CD8-positive, alpha-beta memory T cell (primary cell): ENCODE results near the gene ATP6V0C. TPM values are rescaled to one million over a fixed set of nuclear protein-coding genes. Genes with fewer than 3 reads are reported as not detected.
"Not testable (repeated sequence)": the region's sequence is repeated elsewhere in the genome, so short reads cannot be mapped to it uniquely, and the experiment has no call there.

ENCODE experiments used
- CTCF ChIA-PET: fragments of 350-600 bp; sonication (Branson Sonifier 250); formaldehyde crosslinking; loops from one replicate; lab custom pipeline; 2021; ENCODE audit warnings: antibody characterized with exemption; lab: Charles Lee
- POLR2A ChIA-PET: fragments of 350-600 bp; sonication (Branson Sonifier 250); formaldehyde crosslinking; loops from one replicate; lab custom pipeline; 2021; ENCODE audit warnings: antibody characterized with exemption; lab: Charles Lee
- DNase-seq, 5 donors: peaks; one replicate each; pipeline versions ENCODE4 v3.0.0 to v3.0.0-alpha.2; 2020 to 2022; ENCODE audit warnings: mixed read lengths in 1 of 5
- H3K27ac ChIP-seq: one replicate; pipeline ENCODE4 v1.7.0; 2013; ENCODE audit warnings: low read depth, mild to moderate bottlenecking, low read length, moderate library complexity
- H3K27me3 ChIP-seq: 2 replicates; pipeline ENCODE4 v1.7.0; 2013; ENCODE audit warnings: low read length, mild to moderate bottlenecking; ENCODE audit not compliant: insufficient read depth, poor library complexity, severe bottlenecking
- H3K36me3 ChIP-seq: 2 replicates; pipeline ENCODE4 v1.7.0; 2013; ENCODE audit warnings: mild to moderate bottlenecking, low read length, moderate library complexity; ENCODE audit not compliant: insufficient read depth
- H3K4me1 ChIP-seq: 2 replicates; pipeline ENCODE4 v1.7.0; 2013; ENCODE audit warnings: mild to moderate bottlenecking, low read length, moderate library complexity; ENCODE audit not compliant: insufficient read depth
- H3K4me3 ChIP-seq: 2 replicates; pipeline ENCODE4 v1.7.0; 2013; ENCODE audit warnings: mild to moderate bottlenecking, low read length
- H3K9me3 ChIP-seq: 2 replicates; pipeline ENCODE4 v1.7.0; 2013; ENCODE audit warnings: mild to moderate bottlenecking, low read length
- H3K27ac Mint-ChIP-seq, 8 donors: one replicate each; pipeline ENCODE4 v1.8.0; 2020 to 2021; ENCODE audit warnings: mixed read lengths in 8 of 8, mild to moderate bottlenecking in 6 of 8, inconsistent platforms in 3 of 8, moderate library complexity in 3 of 8
- H3K27me3 Mint-ChIP-seq, 2 donors: one replicate each; pipeline ENCODE4 v1.8.0; 2020 to 2021; ENCODE audit warnings: mixed read lengths in 2 of 2, mild to moderate bottlenecking in 1 of 2, moderate library complexity in 1 of 2
- H3K36me3 Mint-ChIP-seq, 3 donors: one replicate each; pipeline ENCODE4 v1.8.0; 2020 to 2021; ENCODE audit warnings: mixed read lengths in 3 of 3, inconsistent platforms in 1 of 3, mild to moderate bottlenecking in 1 of 3
- H3K4me1 Mint-ChIP-seq, 3 donors: one replicate each; pipeline ENCODE4 v1.8.0; 2020 to 2021; ENCODE audit warnings: mixed read lengths in 3 of 3, inconsistent platforms in 1 of 3, mild to moderate bottlenecking in 1 of 3
- H3K4me3 Mint-ChIP-seq, 7 donors: one replicate each; pipeline ENCODE4 v1.8.0; 2020 to 2021; ENCODE audit warnings: mixed read lengths in 7 of 7, mild to moderate bottlenecking in 6 of 7, moderate library complexity in 4 of 7, inconsistent platforms in 2 of 7
- H3K9me3 Mint-ChIP-seq, 5 donors: one replicate each; pipeline ENCODE4 v1.8.0; 2020 to 2022; ENCODE audit warnings: mixed read lengths in 5 of 5, mild to moderate bottlenecking in 3 of 5, moderate library complexity in 2 of 5, inconsistent platforms in 1 of 5
- polyA plus RNA-seq: library from polyadenylated mRNA; unstranded; fragments of 300-500 nt; fragmentation: Illumina TruSeq; gene quantifications from one replicate; pipeline ENCODE4 v1.2.3, GENCODE V29; 2021
- total RNA-seq, 2 experiments: library from RNA; stranded (reverse); gene quantifications; one replicate each; pipeline ENCODE4 v1.2.3, GENCODE V29; 2021

The ATP6V0C gene
- total and polyA plus RNA-seq, 3 experiments from 2014 or later: 101 to 157 (median 154) TPM

DNA sequence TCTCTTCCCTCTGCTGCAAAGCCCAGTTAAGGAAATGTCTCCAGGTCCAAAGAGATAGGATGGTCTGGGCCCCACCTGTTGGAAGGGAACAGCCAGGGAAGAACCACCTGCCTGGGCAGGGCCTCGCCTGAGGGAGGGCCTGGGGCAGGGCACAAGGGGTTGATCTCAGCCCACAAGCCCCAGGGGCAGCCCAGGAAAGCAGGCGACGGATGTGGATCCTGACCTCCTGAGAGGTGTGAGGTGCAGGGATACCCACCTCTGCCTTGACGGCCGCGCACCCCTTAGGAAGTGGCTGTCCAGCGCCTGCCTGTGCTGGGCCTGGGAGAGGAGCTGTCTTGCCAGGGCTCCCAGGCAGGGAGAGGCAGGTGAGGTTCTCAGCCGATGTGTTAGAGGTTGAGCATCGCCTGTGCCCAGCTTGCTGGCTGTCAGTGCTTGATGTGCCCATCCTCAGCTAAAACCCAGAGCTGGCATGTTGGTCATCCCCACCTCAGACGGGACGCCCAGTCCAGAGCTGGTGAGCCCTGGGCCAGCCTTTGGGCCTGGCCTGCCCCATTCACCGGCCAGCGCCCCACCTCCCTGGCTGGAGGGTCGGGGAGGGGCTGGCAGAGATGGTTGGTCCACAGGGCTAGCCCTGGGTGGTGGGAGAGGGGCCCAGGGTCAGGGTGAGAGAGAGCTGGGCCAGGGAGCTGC is 17.0 kb downstream of the ATP6V0C start:
- H3K4me1 ChIP-seq: peaks cover 7% of the 10 kb centered on the region
- H3K9me3 ChIP-seq: no peaks in the 10 kb centered on the region
- peaks cover 0 to 2% of the 10 kb centered on the region in 2 donors for H3K27me3 Mint-ChIP-seq
- H3K36me3 ChIP-seq: no peaks in the 10 kb centered on the region
- H3K4me3 ChIP-seq: no peak overlapping the region
- no peaks in the 10 kb centered on the region for H3K27me3 ChIP-seq
- ChIA-PET CTCF (interaction anchor here (0.8 kb wide), 1 partner anchor 29 kb away, joined by 3 read pairs; no protein-coding TSS in a partner anchor), POLR2A (interaction anchor here (2.8 to 3.0 kb wide), 2 partner anchors 11 to 17 kb away, joined by 29 to 65 read pairs; partner anchors contain the start of genes AMDHD2 and ATP6V0C)
- H3K4me3 Mint-ChIP-seq: peak overlapping the region; percentile 44 to 99 (median 93)
- H3K27ac ChIP-seq: peak overlapping the region; percentile 97
- DNase-seq: peak in 1 of 5 donors; percentile 49
- peak overlapping the region; percentile 98 to 99 (median 99) for H3K27ac Mint-ChIP-seq
- H3K36me3 Mint-ChIP-seq: peaks cover 0 to 33% (median 0%) of the 10 kb centered on the region in 3 donors
- H3K9me3 Mint-ChIP-seq: peaks cover 0 to 7% (median 0%) of the 10 kb centered on the region in 5 donors
- peaks cover 13 to 29% (median 15%) of the 10 kb centered on the region in 3 donors for H3K4me1 Mint-ChIP-seq

DNA sequence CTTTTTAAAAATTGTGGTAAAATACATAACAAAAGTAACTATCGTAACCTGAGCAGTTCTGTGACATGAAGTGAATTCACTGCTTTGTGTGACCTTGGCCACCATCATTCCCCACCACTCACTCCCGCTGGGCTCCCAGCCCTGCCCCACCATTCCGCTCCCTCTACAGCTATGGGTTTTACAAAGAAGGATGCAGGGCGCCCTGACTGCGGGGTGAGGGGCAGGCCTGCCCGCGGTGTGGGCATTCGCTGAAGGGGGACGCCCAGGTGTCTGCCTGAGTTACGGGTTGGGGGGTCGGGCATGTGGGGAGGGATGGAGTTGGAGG is 17.6 kb downstream of the ATP6V0C start, which contains the start of gene CEMP1:
Gene CEMP1, minus strand, starts transcription at position 38 of the 325 bp plus-strand sequence. CDS start 335 bp downstream, outside the sequence.
- peaks cover 0 to 28% (median 0%) of the 10 kb centered on the region in 3 donors for H3K36me3 Mint-ChIP-seq
- Histone ChIP-seq H3K9me3 (no peaks in the 10 kb centered on the region), H3K36me3 (no peaks in the 10 kb centered on the region), H3K27me3 (no peaks in the 10 kb centered on the region), H3K27ac (peak within 1 kb of the TSS; percentile 97), H3K4me1 (peaks cover 7% of the 10 kb centered on the region), H3K4me3 (peak within 1 kb of the TSS; percentile 98)
- peak within 1 kb of the TSS; percentile 98 to 99 (median 99) for H3K27ac Mint-ChIP-seq
- ChIA-PET POLR2A (interaction anchor here (1.5 to 3.0 kb wide), 3 partner anchors 11 to 316 kb away, joined by 7 to 65 read pairs (median 29); partner anchors contain the start of genes AMDHD2, ATP6V0C and PGP), CTCF (interaction anchor here (0.8 to 1.2 kb wide), 2 partner anchors 9 to 30 kb away, joined by 3 to 5 read pairs; no protein-coding TSS in a partner anchor)
- peaks cover 0 to 7% (median 0%) of the 10 kb centered on the region in 5 donors for H3K9me3 Mint-ChIP-seq
- no peak for DNase-seq
- peaks cover 0 to 2% of the 10 kb centered on the region in 2 donors for H3K27me3 Mint-ChIP-seq
- peaks cover 13 to 29% (median 15%) of the 10 kb centered on the region in 3 donors for H3K4me1 Mint-ChIP-seq
- peak within 1 kb of the TSS; percentile 93 to 99 (median 95) for H3K4me3 Mint-ChIP-seq

DNA sequence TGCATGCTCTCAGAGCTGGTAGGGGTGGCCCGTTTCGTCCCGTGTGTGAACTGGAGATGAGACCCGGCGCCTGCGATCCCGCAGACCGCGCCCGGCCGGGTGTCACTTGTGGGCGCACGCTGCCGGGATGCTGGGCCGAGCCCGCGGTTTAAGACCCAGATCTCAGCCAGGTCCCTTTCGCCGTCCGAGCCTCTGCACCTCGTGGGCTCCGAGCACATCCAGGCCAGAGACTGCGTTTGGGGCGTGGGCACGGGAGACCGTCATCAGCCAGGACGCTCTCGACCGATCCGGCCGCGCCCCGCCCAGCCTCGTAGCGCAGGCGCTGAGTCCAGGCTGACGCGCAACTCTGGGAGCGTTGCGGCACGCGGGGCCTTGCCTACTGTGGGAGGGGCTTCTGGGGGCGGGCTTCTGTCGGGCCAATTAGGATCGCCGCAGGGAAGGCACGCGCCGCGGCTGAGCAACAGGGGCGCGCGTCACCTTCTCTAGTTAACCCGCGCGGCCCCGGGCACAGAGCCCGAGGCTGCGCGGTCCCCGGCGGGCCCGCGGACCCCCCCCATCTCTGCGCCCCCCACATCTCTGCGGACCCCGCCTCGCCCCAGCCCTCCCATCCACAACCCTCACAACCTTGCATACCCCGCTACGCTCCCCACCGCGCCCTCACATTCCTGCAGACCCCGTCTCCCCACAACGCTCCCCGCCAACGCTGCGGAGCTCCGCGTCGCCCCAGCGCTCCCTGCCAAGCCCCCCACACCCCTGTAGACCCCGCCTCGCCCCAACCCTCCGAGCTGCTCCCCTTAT is 18.1 kb downstream of the ATP6V0C start:
- Histone ChIP-seq H3K9me3 (no peaks in the 10 kb centered on the region), H3K4me1 (peaks cover 8% of the 10 kb centered on the region), H3K36me3 (no peaks in the 10 kb centered on the region), H3K4me3 (peak overlapping the region; percentile 98), H3K27me3 (no peaks in the 10 kb centered on the region), H3K27ac (peak overlapping the region; percentile 97)
- Mint-ChIP-seq H3K9me3 (peaks cover 0 to 7% (median 0%) of the 10 kb centered on the region in 5 donors), H3K4me1 (peaks cover 13 to 29% (median 15%) of the 10 kb centered on the region in 3 donors), H3K27ac (peak overlapping the region; percentile 98 to 99 (median 99)), H3K4me3 (peak overlapping the region; percentile 93 to 99 (median 95)), H3K27me3 (peaks cover 0 to 2% of the 10 kb centered on the region in 2 donors), H3K36me3 (peaks cover 0 to 22% (median 0%) of the 10 kb centered on the region in 3 donors)
- CTCF ChIA-PET: interaction anchor here (0.8 to 1.9 kb wide), 4 partner anchors 10 to 31 kb away, joined by 3 to 12 read pairs (median 8); partner anchors contain the start of genes AMDHD2 and ATP6V0C
- POLR2A ChIA-PET: interaction anchor here (0.5 to 3.0 kb wide), 7 partner anchors 8 to 377 kb away, joined by 3 to 65 read pairs (median 5); partner anchors contain the start of genes AMDHD2, ATP6V0C, PGP and TRAF7
- peak; percentile 96 to 98 (median 97) for DNase-seq

- H3K9me3 ChIP-seq: no peaks in the 10 kb centered on the region
- POLR2A ChIA-PET: interaction anchor here (0.5 to 3.0 kb wide), 9 partner anchors 9 to 568 kb away, joined by 3 to 65 read pairs (median 5); partner anchors contain the start of genes AMDHD2, ATP6V0C, PGP and RPS2
- CTCF ChIA-PET: interaction anchor here (1.2 to 1.9 kb wide), 3 partner anchors 10 to 18 kb away, joined by 5 to 12 read pairs (median 10); partner anchors contain the start of genes AMDHD2 and ATP6V0C
- peak overlapping the region; percentile 98 for H3K4me3 ChIP-seq
- H3K36me3 Mint-ChIP-seq: peaks cover 0 to 18% (median 0%) of the 10 kb centered on the region in 3 donors
- peaks cover 0 to 2% of the 10 kb centered on the region in 2 donors for H3K27me3 Mint-ChIP-seq
- peaks cover 19 to 33% (median 19%) of the 10 kb centered on the region in 3 donors for H3K4me1 Mint-ChIP-seq
- no peaks in the 10 kb centered on the region for H3K36me3 ChIP-seq
- peak overlapping the region; percentile 97 for H3K27ac ChIP-seq
- H3K9me3 Mint-ChIP-seq: peaks cover 0 to 7% (median 0%) of the 10 kb centered on the region in 5 donors
- H3K4me3 Mint-ChIP-seq: peak overlapping the region; percentile 93 to 99 (median 95)
- peak; percentile 55 to 81 (median 75) for DNase-seq
- H3K27me3 ChIP-seq: no peaks in the 10 kb centered on the region
- peak overlapping the region; percentile 98 to 99 (median 99) for H3K27ac Mint-ChIP-seq
- H3K4me1 ChIP-seq: peaks cover 12% of the 10 kb centered on the region
Measured at GRCh38 chr16:2532494-2533141, 18.9 kb downstream of the ATP6V0C start.

DNA sequence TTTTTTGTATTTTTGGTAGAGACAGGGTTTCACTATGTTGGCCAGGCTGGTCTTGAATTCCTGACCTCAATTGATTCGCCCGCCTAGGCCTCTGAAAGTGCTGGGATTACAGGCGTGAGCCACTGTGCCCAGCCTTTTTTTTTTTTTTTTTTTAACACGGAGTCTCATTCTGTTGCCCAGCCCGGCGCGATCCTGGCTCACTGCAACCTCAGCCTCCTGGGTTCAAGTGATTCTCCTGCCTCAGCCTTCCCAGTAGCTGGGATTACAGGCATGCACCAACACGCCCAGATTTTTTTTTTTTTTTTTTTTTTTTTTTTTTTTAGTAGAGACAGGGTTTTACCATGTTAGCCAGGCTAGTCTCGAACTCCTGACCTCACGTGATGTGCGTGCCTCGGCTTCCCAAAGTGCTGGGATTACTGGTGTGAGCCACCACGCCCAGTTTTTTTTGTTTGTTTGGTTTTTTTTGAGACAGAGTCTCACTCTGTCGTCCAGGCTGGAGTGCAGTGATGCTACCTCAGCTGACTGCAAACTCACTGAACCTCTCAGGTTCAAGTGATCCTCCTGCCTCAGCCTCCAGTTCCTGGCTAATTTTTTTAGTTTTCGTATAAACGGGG is 19.5 kb downstream of the ATP6V0C start:
- H3K36me3 Mint-ChIP-seq: peaks cover 0 to 18% (median 0%) of the 10 kb centered on the region in 3 donors
- Histone ChIP-seq H3K4me3 (peak overlapping the region; percentile 98), H3K27ac (peak overlapping the region; percentile 97), H3K4me1 (peaks cover 12% of the 10 kb centered on the region)
- POLR2A ChIA-PET: interaction anchor here (0.7 to 3.0 kb wide), 7 partner anchors 13 to 569 kb away, joined by 3 to 65 read pairs (median 4); partner anchors contain the start of genes AMDHD2, ATP6V0C, RPS2 and TRAF7
- peak in 1 of 5 donors; percentile 44 for DNase-seq
- CTCF ChIA-PET: interaction anchor here (1.8 to 1.9 kb wide), 2 partner anchors 13 to 19 kb away, joined by 10 to 12 read pairs; partner anchors contain the start of genes AMDHD2 and ATP6V0C
- peak overlapping the region; percentile 98 to 99 (median 99) for H3K27ac Mint-ChIP-seq
- not testable (repeated sequence) for H3K9me3 Mint-ChIP-seq, H3K9me3 ChIP-seq, H3K27me3 Mint-ChIP-seq, H3K27me3 ChIP-seq, H3K36me3 ChIP-seq
- H3K4me1 Mint-ChIP-seq: peaks cover 19 to 33% (median 19%) of the 10 kb centered on the region in 3 donors
- peak overlapping the region; percentile 93 to 99 (median 95) for H3K4me3 Mint-ChIP-seq

GRCh38 chr16:2533912-2534311 is 20.2 kb downstream of the ATP6V0C start:
- ChIA-PET CTCF (no interaction called here), POLR2A (interaction anchor here (1.2 to 1.4 kb wide), 2 partner anchors 19 to 569 kb away, joined by 3 to 4 read pairs; partner anchors contain the start of gene RPS2)
- Histone ChIP-seq H3K9me3 (no peaks in the 10 kb centered on the region), H3K27me3 (no peaks in the 10 kb centered on the region), H3K4me1 (peaks cover 16% of the 10 kb centered on the region), H3K27ac (no peak overlapping the region), H3K4me3 (no peak overlapping the region), H3K36me3 (no peaks in the 10 kb centered on the region)
- Mint-ChIP-seq H3K36me3 (peaks cover 0 to 18% (median 0%) of the 10 kb centered on the region in 3 donors), H3K9me3 (peaks cover 0 to 7% (median 0%) of the 10 kb centered on the region in 5 donors), H3K27ac (peak overlapping the region in 7 of 8 donors; percentile 54 to 99 (median 80)), H3K27me3 (peaks cover 0 to 2% of the 10 kb centered on the region in 2 donors), H3K4me1 (peaks cover 22 to 37% (median 24%) of the 10 kb centered on the region in 3 donors), H3K4me3 (peak overlapping the region in 6 of 7 donors; percentile 54 to 87 (median 62))
- DNase-seq: peak in 1 of 5 donors; percentile 21
